ENCODE measurements around the gene TLL1. TPM values are rescaled to one million over a fixed set of nuclear protein-coding genes. Genes with fewer than 3 reads are reported as not detected.
A peak's percentile ranks its signal among the peaks of the same experiment; 100 is the strongest.

Gene TLL1
- total RNA-seq, 1 donor from 2014 or later, result 16.2 TPM

- no peak for DNase-seq (ENCODE audit: low read depth in 2 of 2)
Observed at GRCh38 chr4:166043801-166044200, 170.8 kb downstream of the TLL1 start.

- DNase-seq (ENCODE audit: low read depth in 2 of 2), result no peak
Observed at GRCh38 chr4:166044871-166045270, 171.8 kb downstream of the TLL1 start.

- no peak for DNase-seq (ENCODE audit: low read depth in 2 of 2)
Observed at GRCh38 chr4:166045457-166045856, 172.4 kb downstream of the TLL1 start.

GRCh38 chr4:166049036-166049435 is 176.0 kb downstream of the TLL1 start:
- no peak for DNase-seq (ENCODE audit: low read depth in 2 of 2)

- DNase-seq (ENCODE audit: low read depth in 2 of 2), result no peak
Observed at GRCh38 chr4:166064721-166065120, 191.7 kb downstream of the TLL1 start.

GRCh38 chr4:166065324-166065723 is 192.3 kb downstream of the TLL1 start:
- no peak for DNase-seq (ENCODE audit: low read depth in 2 of 2)

GRCh38 chr4:166066936-166067335 is 193.9 kb downstream of the TLL1 start:
- no peak for DNase-seq (ENCODE audit: low read depth in 2 of 2)

- no peak for DNase-seq (ENCODE audit: low read depth in 2 of 2)
Observed at GRCh38 chr4:166067915-166068314, 194.9 kb downstream of the TLL1 start.

GRCh38 chr4:166073783-166074182 is 200.7 kb downstream of the TLL1 start:
- no peak for DNase-seq (ENCODE audit: low read depth in 2 of 2)

- DNase-seq (ENCODE audit: low read depth in 2 of 2), result no peak
Observed at GRCh38 chr4:166075599-166075998, 202.6 kb downstream of the TLL1 start.

- no peak for DNase-seq (ENCODE audit: low read depth in 2 of 2)
Observed at GRCh38 chr4:166077782-166078181, 204.7 kb downstream of the TLL1 start.

- DNase-seq (ENCODE audit: low read depth in 2 of 2), result no peak
Observed at GRCh38 chr4:166078383-166078782, 205.3 kb downstream of the TLL1 start.

GRCh38 chr4:166078955-166079354 is 205.9 kb downstream of the TLL1 start:
- peak in 1 of 2 donors; percentile 8 for DNase-seq (ENCODE audit: low read depth in 2 of 2)

- no peak for DNase-seq (ENCODE audit: low read depth in 2 of 2)
Observed at GRCh38 chr4:166087569-166087968, 214.5 kb downstream of the TLL1 start.

GRCh38 chr4:166088576-166088975 is 215.5 kb downstream of the TLL1 start:
- DNase-seq (ENCODE audit: low read depth in 2 of 2), result no peak

GRCh38 chr4:166091146-166091545 is 218.1 kb downstream of the TLL1 start:
- no peak for DNase-seq (ENCODE audit: low read depth in 2 of 2)

- DNase-seq (ENCODE audit: low read depth in 2 of 2), result peak; percentile 39 to 60
Observed at GRCh38 chr4:166091912-166092510, 219.0 kb downstream of the TLL1 start.

GRCh38 chr4:166092797-166093290 is 219.8 kb downstream of the TLL1 start:
- DNase-seq (ENCODE audit: low read depth in 2 of 2), result no peak

- no peak for DNase-seq (ENCODE audit: low read depth in 2 of 2)
Observed at GRCh38 chr4:166104623-166105022, 231.6 kb downstream of the TLL1 start.

GRCh38 chr4:166121897-166122296 is 248.9 kb downstream of the TLL1 start:
- no peak for DNase-seq (ENCODE audit: low read depth in 2 of 2)

GRCh38 chr4:166123546-166123945 is 250.5 kb downstream of the TLL1 start:
- peak in 1 of 2 donors; percentile 3 for DNase-seq (ENCODE audit: low read depth in 2 of 2)

- DNase-seq (ENCODE audit: low read depth in 2 of 2), result peak; percentile 83 to 85
Observed at GRCh38 chr4:166128403-166128802, 255.4 kb downstream of the TLL1 start.

GRCh38 chr4:166134285-166134684 is 261.2 kb downstream of the TLL1 start:
- no peak for DNase-seq (ENCODE audit: low read depth in 2 of 2)

GRCh38 chr4:166140951-166141350 is 267.9 kb downstream of the TLL1 start:
- DNase-seq (ENCODE audit: low read depth in 2 of 2), result no peak

All from dermis microvascular lymphatic vessel endothelial cell (primary cell).